ENCODE measurements around the gene CMTM1.

GRCh38 chr16:66522816-66523590, 43.2 kb upstream of the CMTM1 start:
- TF ChIP-seq, protein P1, sequence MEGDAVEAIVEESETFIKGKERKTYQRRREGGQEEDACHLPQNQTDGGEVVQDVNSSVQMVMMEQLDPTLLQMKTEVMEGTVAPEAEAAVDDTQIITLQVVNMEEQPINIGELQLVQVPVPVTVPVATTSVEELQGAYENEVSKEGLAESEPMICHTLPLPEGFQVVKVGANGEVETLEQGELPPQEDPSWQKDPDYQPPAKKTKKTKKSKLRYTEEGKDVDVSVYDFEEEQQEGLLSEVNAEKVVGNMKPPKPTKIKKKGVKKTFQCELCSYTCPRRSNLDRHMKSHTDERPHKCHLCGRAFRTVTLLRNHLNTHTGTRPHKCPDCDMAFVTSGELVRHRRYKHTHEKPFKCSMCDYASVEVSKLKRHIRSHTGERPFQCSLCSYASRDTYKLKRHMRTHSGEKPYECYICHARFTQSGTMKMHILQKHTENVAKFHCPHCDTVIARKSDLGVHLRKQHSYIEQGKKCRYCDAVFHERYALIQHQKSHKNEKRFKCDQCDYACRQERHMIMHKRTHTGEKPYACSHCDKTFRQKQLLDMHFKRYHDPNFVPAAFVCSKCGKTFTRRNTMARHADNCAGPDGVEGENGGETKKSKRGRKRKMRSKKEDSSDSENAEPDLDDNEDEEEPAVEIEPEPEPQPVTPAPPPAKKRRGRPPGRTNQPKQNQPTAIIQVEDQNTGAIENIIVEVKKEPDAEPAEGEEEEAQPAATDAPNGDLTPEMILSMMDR (IDR thresholded peaks at IDR 0.05) = no peak
- no peak for TF ChIP-seq POLR2A (IDR thresholded peaks at IDR 0.05)
